GM21526 (cell line): ENCODE data around the gene RPGRIP1.
A peak's percentile ranks its signal among the peaks of the same experiment; 100 is the strongest.
"Not testable (repeated sequence)": the region's sequence is repeated elsewhere in the genome, so short reads cannot be mapped to it uniquely, and the experiment has no call there.

Experiments used
- ATAC-seq: cut with Tn5 transposase; IDR thresholded peaks from one replicate; pipeline ENCODE4 v1.9.1; 2021; ENCODE audit warnings: moderate library complexity; ENCODE audit not compliant: unreplicated experiment, low FRiP score

RPGRIP1 gene

GRCh38 chr14:21298358-21298757 lies 18.5 kb downstream of the RPGRIP1 start:
- no peak for ATAC-seq

GRCh38 chr14:21299562-21300130 lies 19.8 kb downstream of the RPGRIP1 start:
- no peak for ATAC-seq

GRCh38 chr14:21300892-21301291 lies 21.0 kb downstream of the RPGRIP1 start:
- no peak for ATAC-seq

GRCh38 chr14:21302013-21302835 lies 22.3 kb downstream of the RPGRIP1 start:
- no peak for ATAC-seq

GRCh38 chr14:21302836-21303140 lies 22.9 kb downstream of the RPGRIP1 start:
- ATAC-seq: not testable (repeated sequence)

GRCh38 chr14:21307637-21308036 lies 27.8 kb downstream of the RPGRIP1 start:
- no peak for ATAC-seq

- ATAC-seq: peak; percentile 28
Measured at GRCh38 chr14:21308132-21308478, 28.2 kb downstream of the RPGRIP1 start.

- ATAC-seq: peak; percentile 72
Measured at GRCh38 chr14:21308479-21309237, 28.8 kb downstream of the RPGRIP1 start.

GRCh38 chr14:21309238-21309636 lies 29.4 kb downstream of the RPGRIP1 start:
- ATAC-seq: no peak

- ATAC-seq: no peak
Measured at GRCh38 chr14:21309956-21310355, 30.1 kb downstream of the RPGRIP1 start.

- ATAC-seq: no peak
Measured at GRCh38 chr14:21311614-21312013, 31.7 kb downstream of the RPGRIP1 start.

GRCh38 chr14:21313512-21313911 lies 33.6 kb downstream of the RPGRIP1 start:
- ATAC-seq: no peak

GRCh38 chr14:21317398-21317797 lies 37.5 kb downstream of the RPGRIP1 start:
- ATAC-seq: peak; percentile 62

- ATAC-seq: no peak
Measured at GRCh38 chr14:21320913-21321312, 41.0 kb downstream of the RPGRIP1 start.

- no peak for ATAC-seq
Measured at GRCh38 chr14:21322716-21323115, 42.8 kb downstream of the RPGRIP1 start.

GRCh38 chr14:21326972-21327371 lies 47.1 kb downstream of the RPGRIP1 start:
- no peak for ATAC-seq
